CD14-positive monocyte (primary cell): ENCODE data around the gene FAT4. TPM values are rescaled to one million over a fixed set of nuclear protein-coding genes. Genes with fewer than 3 reads are reported as not detected.

Source experiments
- DNase-seq, 3 donors: peaks; one replicate each; pipeline ENCODE4 v3.0.0-alpha.2; 2011 to 2022
- H2AFZ ChIP-seq: 2 replicates; pipeline ENCODE4 v1.6.0; 2012; ENCODE audit warnings: mild to moderate bottlenecking, low read depth, low read length, inconsistent platforms; ENCODE audit not compliant: insufficient read depth, poor library complexity, severe bottlenecking
- H3K27ac ChIP-seq, 2 donors: 1 replicate in 1 of 2; 2 replicates in 1 of 2; pipeline ENCODE4 v1.5.1; 2012 to 2013; ENCODE audit warnings: low read length in 2 of 2, control low read depth in 1 of 2, inconsistent platforms in 1 of 2, low read depth in 1 of 2, mild to moderate bottlenecking in 1 of 2
- H3K27me3 ChIP-seq, 2 donors: one replicate each; pipeline versions ENCODE4 v1.6.0 to v1.6.1; 2011 to 2013; ENCODE audit warnings: low read length in 2 of 2; ENCODE audit not compliant: control insufficient read depth in 2 of 2, insufficient read depth in 2 of 2
- H3K36me3 ChIP-seq, 2 donors: replicated peaks in 1 of 2; 1 replicate in 1 of 2; 2 replicates in 1 of 2; pipeline versions ENCODE4 v1.5.1 to v1.6.1; 2012 to 2013; ENCODE audit warnings: low read length in 2 of 2, control low read depth in 1 of 2, inconsistent platforms in 1 of 2, mild to moderate bottlenecking in 1 of 2; ENCODE audit not compliant: insufficient read depth in 2 of 2, control insufficient read depth in 1 of 2
- H3K4me1 ChIP-seq, 2 donors: 1 replicate in 1 of 2; 2 replicates in 1 of 2; pipeline versions ENCODE4 v1.5.1 to v1.6.1; 2012 to 2013; ENCODE audit warnings: low read length in 2 of 2, control low read depth in 1 of 2, inconsistent platforms in 1 of 2, mild to moderate bottlenecking in 1 of 2, moderate library complexity in 1 of 2; ENCODE audit not compliant: insufficient read depth in 2 of 2, control insufficient read depth in 1 of 2
- H3K4me2 ChIP-seq: replicated peaks from 2 replicates; pipeline ENCODE3; 2012; ENCODE audit warnings: low read length, moderate library complexity, mild to moderate bottlenecking; ENCODE audit not compliant: poor library complexity, severe bottlenecking; ENCODE audit errors: extremely low read depth
- H3K4me3 ChIP-seq, 3 experiments: fragments of 200-600 bp in 1 of 3; sonication (generic) in 1 of 3; replicated peaks in 1 of 3; 1 replicate in 2 of 3; 2 replicates in 1 of 3; pipeline ENCODE4 v1.5.1; 2011 to 2013; ENCODE audit warnings: low read length in 3 of 3, mild to moderate bottlenecking in 3 of 3, control low read depth in 2 of 3, low read depth in 2 of 3, inconsistent platforms in 1 of 3, moderate library complexity in 1 of 3
- H3K79me2 ChIP-seq: 2 replicates; pipeline ENCODE4 v1.6.0; 2012; ENCODE audit warnings: mild to moderate bottlenecking, control low read depth, inconsistent platforms, low read length, moderate library complexity; ENCODE audit not compliant: insufficient read depth
- H3K9ac ChIP-seq: 2 replicates; pipeline ENCODE4 v1.6.0; 2017; ENCODE audit warnings: low read length, mild to moderate bottlenecking; ENCODE audit not compliant: insufficient read depth, poor library complexity, severe bottlenecking
- H3K9me3 ChIP-seq, 2 donors: replicated peaks in 1 of 2; 1 replicate in 1 of 2; 2 replicates in 1 of 2; pipeline versions ENCODE4 v1.5.1 to v1.6.1; 2012 to 2013; ENCODE audit warnings: low read length in 2 of 2, control low read depth in 1 of 2; ENCODE audit not compliant: control insufficient read depth in 1 of 2, insufficient read depth in 1 of 2
- H4K20me1 ChIP-seq: 2 replicates; pipeline ENCODE4 v1.6.0; 2012; ENCODE audit warnings: mild to moderate bottlenecking, low read length, control low read depth, moderate library complexity; ENCODE audit not compliant: insufficient read depth
- H3K27ac Mint-ChIP-seq, 7 donors: one replicate each; pipeline ENCODE4 v1.8.0; 2020; ENCODE audit warnings: mild to moderate bottlenecking in 7 of 7, mixed read lengths in 7 of 7, moderate library complexity in 6 of 7, inconsistent platforms in 2 of 7
- H3K27me3 Mint-ChIP-seq, 3 donors: one replicate each; pipeline ENCODE4 v1.8.0; 2021 to 2022; ENCODE audit warnings: low read depth in 3 of 3, mild to moderate bottlenecking in 3 of 3, mixed read lengths in 3 of 3, moderate library complexity in 3 of 3, inconsistent platforms in 1 of 3
- H3K36me3 Mint-ChIP-seq, 2 donors: one replicate each; pipeline ENCODE4 v1.8.0; 2020; ENCODE audit warnings: mixed read lengths in 2 of 2, inconsistent platforms in 1 of 2, mild to moderate bottlenecking in 1 of 2
- H3K4me1 Mint-ChIP-seq: one replicate; pipeline ENCODE4 v1.8.0; 2020; ENCODE audit warnings: mild to moderate bottlenecking, mixed read lengths
- H3K4me3 Mint-ChIP-seq, 2 donors: one replicate each; pipeline ENCODE4 v1.8.0; 2020; ENCODE audit warnings: mild to moderate bottlenecking in 2 of 2, mixed read lengths in 2 of 2, moderate library complexity in 1 of 2
- H3K9me3 Mint-ChIP-seq, 7 donors: one replicate each; pipeline ENCODE4 v1.8.0; 2020 to 2022; ENCODE audit warnings: mixed read lengths in 7 of 7, mild to moderate bottlenecking in 6 of 7, moderate library complexity in 6 of 7, inconsistent platforms in 2 of 7
- CTCF ChIP-seq: fragments of 200-600 bp; IDR thresholded peaks from one replicate; pipeline ENCODE4 v1.8.0; 2022; ENCODE audit warnings: antibody characterized with exemption, mild to moderate bottlenecking
- WGBS: methylation state at CpG from one replicate; pipeline ENCODE4 v1.1.5; 2013; ENCODE audit warnings: missing lambda C conversion rate; ENCODE audit not compliant: insufficient coverage; 5-methylcytosine and 5-hydroxymethylcytosine counted together
- intact Hi-C, 2 donors: fragments of 100-400 bp; cut with micrococcal nuclease; formaldehyde crosslinking; loops; one replicate each; pipeline versions ENCODE4 v1.15.0 to v1.15.1; 2023
- polyA plus RNA-seq, 3 donors: library from polyadenylated mRNA; depleted of rRNA in 1 of 3; unstranded in 2 of 3; stranded (reverse) in 1 of 3; fragments of 300-500 nt in 2 of 3; fragments of >200 nt in 1 of 3; fragmentation: Illumina TruSeq in 2 of 3; gene quantifications; 1 replicate in 2 of 3; 2 replicates in 1 of 3; pipeline ENCODE4 v1.2.3, GENCODE V29; 2012 to 2021

The FAT4 gene
- polyA plus RNA-seq, 3 donors: not detected

DNA sequence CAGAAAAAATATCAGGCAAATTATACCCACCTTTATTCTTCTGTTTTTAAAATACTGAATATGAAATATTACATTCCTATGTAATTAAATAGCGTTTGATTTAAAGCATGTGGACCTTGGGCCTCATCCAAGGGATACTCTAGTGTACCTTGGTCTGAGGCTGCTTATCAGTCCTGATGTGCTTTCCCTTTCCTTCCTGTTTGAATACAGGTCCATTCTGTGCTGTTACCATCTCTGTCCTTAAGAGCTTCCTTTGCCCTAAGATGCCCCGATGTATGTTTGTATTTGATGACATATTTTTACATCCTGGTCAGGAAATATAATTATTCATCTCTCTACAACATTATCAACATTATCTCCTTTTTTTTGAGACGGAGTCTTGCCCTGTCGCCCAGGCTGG lies 24.1 kb downstream of the FAT4 start:
- Histone ChIP-seq H4K20me1 (no peaks in the 10 kb centered on the region), H3K36me3 (no peaks in the 10 kb centered on the region), H3K9me3 (no peaks in the 10 kb centered on the region), H3K9ac (no peak overlapping the region), H3K27me3 (no peaks in the 10 kb centered on the region), H3K4me1 (no peaks in the 10 kb centered on the region), H3K4me2 (no peak overlapping the region), H3K4me3 (no peak overlapping the region), H2AFZ (no peak overlapping the region), H3K79me2 (no peaks in the 10 kb centered on the region), H3K27ac (no peak overlapping the region)
- Mint-ChIP-seq H3K27ac (no peak overlapping the region), H3K27me3 (no peaks in the 10 kb centered on the region), H3K36me3 (no peaks in the 10 kb centered on the region), H3K4me1 (no peaks in the 10 kb centered on the region), H3K4me3 (no peak overlapping the region), H3K9me3 (no peaks in the 10 kb centered on the region)
- intact Hi-C loops: no loop called here
- WGBS: 91% methylated on average over 2 of the region's 4 CpGs
- TF ChIP-seq CTCF: no peak
- no peak for DNase-seq

DNA sequence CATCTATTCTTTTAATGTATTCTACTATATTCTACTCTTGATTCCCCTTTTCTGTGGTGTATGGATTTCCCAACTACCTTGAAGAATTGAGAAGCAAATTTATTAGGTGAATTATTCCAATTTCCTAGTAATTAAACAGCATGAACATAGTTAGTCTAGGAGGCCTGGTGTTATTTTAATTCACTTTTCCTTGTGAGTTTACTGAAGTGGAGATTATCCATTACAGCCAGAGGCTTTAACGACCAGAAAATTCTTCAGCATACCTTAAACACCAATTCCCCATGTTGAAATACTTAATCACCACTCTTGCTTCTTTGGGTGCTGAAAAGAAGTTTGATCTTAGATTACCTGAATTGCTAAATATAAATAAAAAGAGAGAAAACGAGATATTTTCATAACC lies 29.4 kb downstream of the FAT4 start:
- no peak for DNase-seq
- H3K4me1 Mint-ChIP-seq: no peaks in the 10 kb centered on the region
- no peaks in the 10 kb centered on the region for H3K27me3 ChIP-seq
- no peaks in the 10 kb centered on the region for H3K79me2 ChIP-seq
- H3K36me3 Mint-ChIP-seq: no peaks in the 10 kb centered on the region
- H2AFZ ChIP-seq: no peak overlapping the region
- H3K4me3 ChIP-seq: no peak overlapping the region
- no peaks in the 10 kb centered on the region for H3K27me3 Mint-ChIP-seq
- intact Hi-C loops: no loop called here
- no CpG with 5 or more reads among the region's 2 CpGs for WGBS
- no peak overlapping the region for H3K4me3 Mint-ChIP-seq
- no peaks in the 10 kb centered on the region for H3K9me3 ChIP-seq
- H3K36me3 ChIP-seq: no peaks in the 10 kb centered on the region
- no peak overlapping the region for H3K27ac Mint-ChIP-seq
- no peak overlapping the region for H3K4me2 ChIP-seq
- H3K27ac ChIP-seq: no peak overlapping the region
- no peaks in the 10 kb centered on the region for H4K20me1 ChIP-seq
- TF ChIP-seq CTCF: no peak
- peaks cover 0 to 2% (median 0%) of the 10 kb centered on the region in 7 donors for H3K9me3 Mint-ChIP-seq
- no peak overlapping the region for H3K9ac ChIP-seq
- H3K4me1 ChIP-seq: no peaks in the 10 kb centered on the region
